K562 (cell line): ENCODE results near the gene EEF2. TPM values are rescaled to one million over a fixed set of nuclear protein-coding genes. Genes with fewer than 3 reads are reported as not detected.
A peak's percentile ranks its signal among the peaks of the same experiment; 100 is the strongest.

Source experiments
- BRD9 ChIP-seq: fragments of 450-650 bp; IDR thresholded peaks from 2 replicates; pipeline ENCODE4 v1.6.1; 2018; ENCODE audit warnings: low read depth; ENCODE audit not compliant: partially characterized antibody
- CTBP1 ChIP-seq: fragments of 450-650 bp; IDR thresholded peaks from 2 replicates; pipeline ENCODE4 v1.6.1; 2016; ENCODE audit warnings: borderline replicate concordance
- DPF2 ChIP-seq: fragments of 450-650 bp; IDR thresholded peaks from 2 replicates; pipeline ENCODE4 v1.6.1; 2016
- FOXP4 ChIP-seq: sonication (generic); formaldehyde crosslinking; IDR thresholded peaks from 2 replicates; pipeline ENCODE4 v1.8.0; 2022; ENCODE audit warnings: mild to moderate bottlenecking, missing genetic modification reagents, borderline replicate concordance
- HOMEZ ChIP-seq: fragments of 250-450 bp; sonication (Bioruptor Pico); IDR thresholded peaks from 2 replicates; pipeline ENCODE4 v1.4.0; 2020; ENCODE audit warnings: mild to moderate bottlenecking, moderate library complexity
- PML ChIP-seq: IDR thresholded peaks from 2 replicates; pipeline ENCODE4 v1.6.1; 2012; ENCODE audit warnings: low read length, inconsistent platforms
- POLR2A ChIP-seq: fragments of 450-650 bp; conservative IDR thresholded peaks from 2 replicates; pipeline ENCODE4 v1.6.1; 2016
- POLR2G ChIP-seq: fragments of 200-400 bp; formaldehyde crosslinking; IDR thresholded peaks from 2 replicates; pipeline ENCODE4 v1.6.1; 2017; ENCODE audit warnings: low read depth, mild to moderate bottlenecking, antibody characterized with exemption, low read length, moderate library complexity
- RBFOX2 ChIP-seq: fragments of 200-400 bp; formaldehyde crosslinking; IDR thresholded peaks from 2 replicates; pipeline ENCODE4 v1.6.1; 2017; ENCODE audit warnings: low read depth, mild to moderate bottlenecking, low read length, moderate library complexity
- RBM22 ChIP-seq: fragments of 200-400 bp; formaldehyde crosslinking; IDR thresholded peaks from 2 replicates; pipeline ENCODE4 v1.6.1; 2018; ENCODE audit warnings: low read length, low read depth; ENCODE audit not compliant: poor library complexity, severe bottlenecking
- SIX5 ChIP-seq, 2 experiments: IDR thresholded peaks; 2 replicates each; pipeline ENCODE4 v1.6.1; 2011; ENCODE audit warnings: low read length in 2 of 2, borderline replicate concordance in 1 of 2, low read depth in 1 of 2, mild to moderate bottlenecking in 1 of 2, moderate library complexity in 1 of 2; ENCODE audit not compliant: insufficient read depth in 1 of 2
- SRSF1 ChIP-seq: fragments of 200-400 bp; formaldehyde crosslinking; IDR thresholded peaks from 2 replicates; pipeline ENCODE4 v1.6.1; 2017; ENCODE audit warnings: mild to moderate bottlenecking, low read depth, low read length, moderate library complexity
- SUPT5H ChIP-seq: fragments of 450-650 bp; IDR thresholded peaks from 2 replicates; pipeline ENCODE4 v1.6.1; 2016
- ZNF507 ChIP-seq: conservative IDR thresholded peaks from 2 replicates; pipeline ENCODE4 v1.6.1; 2017; ENCODE audit warnings: missing genetic modification characterization, missing compliant biosample characterization
- ZNF518B ChIP-seq: fragments of 250-450 bp; sonication (Bioruptor Pico); IDR thresholded peaks from 2 replicates; pipeline ENCODE4 v1.5.0; 2021; ENCODE audit warnings: mild to moderate bottlenecking, moderate library complexity
- polyA plus RNA-seq, 8 experiments: library from polyadenylated mRNA; depleted of rRNA in 4 of 8; stranded (reverse) in 5 of 8; unstranded in 3 of 8; fragments of >200 nt; fragmentation: Nextera tagmentation in 2 of 8; fragmentation: Illumina TruSeq in 1 of 8; extraction: Ambion mirVana in 2 of 8; extraction: Trizol in 1 of 8; gene quantifications; 2 replicates each; pipeline versions ENCODE4 v1.2.1 to v1.2.3, GENCODE V29; 2011 to 2014; ENCODE audit warnings: inconsistent platforms in 1 of 8, missing spikeins in 1 of 8
- total RNA-seq, 7 experiments: library from RNA; depleted of rRNA in 6 of 7; stranded (reverse); fragments of >200 nt in 6 of 7; fragmentation: Illumina TruSeq in 2 of 7; extraction: Trizol in 2 of 7; gene quantifications; 2 replicates each; pipeline versions ENCODE4 v1.2.1 to v1.2.3, GENCODE V29; 2011 to 2021; ENCODE audit warnings: low replicate concordance in 1 of 7

EEF2 gene
- total and polyA plus RNA-seq, 9 of the 15 experiments (the other 6 are each of a cell fraction or from before 2014, with no cell fraction given), result 372 to 3,003 (median 1,453) TPM

- TF ChIP-seq DPF2, result no peak
- 0 out of 2 replicates have a peak, but pooled peaks have one; percentile 16 for TF ChIP-seq POLR2A
- TF ChIP-seq HOMEZ (CRISPR knock-in tag), result no peak
- peak; percentile 68; the same call in 1 of the 2 replicates for TF ChIP-seq POLR2G
- 0 out of 2 replicates have a peak, but pooled peaks have one; percentile 10 for TF ChIP-seq PML
- TF ChIP-seq FOXP4 (CRISPR knock-in tag), result peak; percentile 32; the same call in 1 of the 2 replicates
- TF ChIP-seq SRSF1, result peak; percentile 16; the same call in 1 of the 2 replicates
- 0 out of 4 replicates have a peak, but pooled peaks of 1 of the 2 experiments have one; percentile 11 for TF ChIP-seq SIX5 (IDR thresholded peaks at IDR 0.05; ENCODE audit: borderline replicate concordance in 1 of 2, insufficient read depth in 1 of 2, low read depth in 1 of 2, low read length in 2 of 2)
- TF ChIP-seq SUPT5H, result 0 out of 2 replicates have a peak, but pooled peaks have one; percentile 39
- TF ChIP-seq ZNF518B (CRISPR knock-in tag), result no peak
- peak; percentile 71 for TF ChIP-seq RBFOX2
- no peak for TF ChIP-seq BRD9
- no peak for TF ChIP-seq ZNF507 (tag)
- TF ChIP-seq CTBP1, result no peak
- peak; percentile 67 for TF ChIP-seq RBM22
Measured at GRCh38 chr19:3981736-3982681, 3.3 kb downstream of the EEF2 start (continued).
